ENCODE data around the gene PLEKHA7.

Gene PLEKHA7

DNA sequence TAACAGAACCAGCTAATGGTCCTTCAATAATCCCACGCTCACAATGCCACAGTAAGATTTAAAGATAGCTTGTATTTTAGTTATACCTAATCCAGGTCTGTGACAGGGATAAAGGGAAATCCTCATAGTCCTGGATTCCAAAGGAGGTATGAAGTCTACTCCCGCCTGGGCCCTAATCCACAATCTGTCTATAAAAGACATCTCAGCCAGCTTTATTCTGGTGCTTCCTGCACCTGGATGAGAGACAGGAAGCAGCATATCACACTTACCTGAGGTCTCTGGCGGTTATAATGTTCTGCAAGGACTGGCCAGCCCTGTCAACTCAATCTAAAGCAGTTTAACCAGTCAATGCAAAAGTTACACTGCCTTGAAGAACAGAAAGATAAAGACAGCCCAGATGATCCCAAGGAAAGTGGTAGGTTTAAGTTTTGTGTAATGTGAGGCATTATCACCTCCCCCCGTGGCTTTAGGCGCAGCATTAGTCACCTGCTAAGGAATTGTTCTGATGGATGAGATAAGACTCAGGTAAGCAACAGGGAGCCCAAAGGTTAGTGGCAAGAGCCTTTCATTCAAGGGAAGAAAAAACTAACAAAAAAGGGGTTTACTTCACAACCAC, 57.6 kb downstream of the PLEKHA7 start:
- no peaks in the 10 kb centered on the region for H4K20me1 ChIP-seq (ENCODE audit: control insufficient read depth, insufficient read depth, low read depth, low read length)
- H3F3A ChIP-seq (ENCODE audit: control insufficient read depth, insufficient read depth), result no peaks in the 10 kb centered on the region
- H3K4me1 ChIP-seq (ENCODE audit: control insufficient read depth, low read length), result no peaks in the 10 kb centered on the region
- H3K27ac ChIP-seq (ENCODE audit: low read depth, low read length), result no peak overlapping the region
- no peaks in the 10 kb centered on the region for H3K79me2 ChIP-seq (ENCODE audit: control insufficient read depth, low read length)
- no peak for TF ChIP-seq EZH2phosphoT487 (IDR thresholded peaks at IDR 0.05; ENCODE audit: borderline replicate concordance, low read length)
- TF ChIP-seq, protein P1, sequence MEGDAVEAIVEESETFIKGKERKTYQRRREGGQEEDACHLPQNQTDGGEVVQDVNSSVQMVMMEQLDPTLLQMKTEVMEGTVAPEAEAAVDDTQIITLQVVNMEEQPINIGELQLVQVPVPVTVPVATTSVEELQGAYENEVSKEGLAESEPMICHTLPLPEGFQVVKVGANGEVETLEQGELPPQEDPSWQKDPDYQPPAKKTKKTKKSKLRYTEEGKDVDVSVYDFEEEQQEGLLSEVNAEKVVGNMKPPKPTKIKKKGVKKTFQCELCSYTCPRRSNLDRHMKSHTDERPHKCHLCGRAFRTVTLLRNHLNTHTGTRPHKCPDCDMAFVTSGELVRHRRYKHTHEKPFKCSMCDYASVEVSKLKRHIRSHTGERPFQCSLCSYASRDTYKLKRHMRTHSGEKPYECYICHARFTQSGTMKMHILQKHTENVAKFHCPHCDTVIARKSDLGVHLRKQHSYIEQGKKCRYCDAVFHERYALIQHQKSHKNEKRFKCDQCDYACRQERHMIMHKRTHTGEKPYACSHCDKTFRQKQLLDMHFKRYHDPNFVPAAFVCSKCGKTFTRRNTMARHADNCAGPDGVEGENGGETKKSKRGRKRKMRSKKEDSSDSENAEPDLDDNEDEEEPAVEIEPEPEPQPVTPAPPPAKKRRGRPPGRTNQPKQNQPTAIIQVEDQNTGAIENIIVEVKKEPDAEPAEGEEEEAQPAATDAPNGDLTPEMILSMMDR (IDR thresholded peaks at IDR 0.05; ENCODE audit: low read depth, low read length, poor library complexity, severe bottlenecking), result no peak
- no peaks in the 10 kb centered on the region for H3K36me3 ChIP-seq (ENCODE audit: control insufficient read depth, low read length)
- no peaks in the 10 kb centered on the region for H3K9me3 ChIP-seq (ENCODE audit: control insufficient read depth, insufficient read depth, low read length)
- no peaks in the 10 kb centered on the region for H3K9me2 ChIP-seq (replicated peaks; ENCODE audit: control insufficient read depth, low read length)
- H3K27me3 ChIP-seq (ENCODE audit: control insufficient read depth, low read length), result no peaks in the 10 kb centered on the region
- no peak overlapping the region for H3K4me2 ChIP-seq (ENCODE audit: low read length)
- H3K4me3 ChIP-seq (ENCODE audit: low read length), result no peak overlapping the region

DNA sequence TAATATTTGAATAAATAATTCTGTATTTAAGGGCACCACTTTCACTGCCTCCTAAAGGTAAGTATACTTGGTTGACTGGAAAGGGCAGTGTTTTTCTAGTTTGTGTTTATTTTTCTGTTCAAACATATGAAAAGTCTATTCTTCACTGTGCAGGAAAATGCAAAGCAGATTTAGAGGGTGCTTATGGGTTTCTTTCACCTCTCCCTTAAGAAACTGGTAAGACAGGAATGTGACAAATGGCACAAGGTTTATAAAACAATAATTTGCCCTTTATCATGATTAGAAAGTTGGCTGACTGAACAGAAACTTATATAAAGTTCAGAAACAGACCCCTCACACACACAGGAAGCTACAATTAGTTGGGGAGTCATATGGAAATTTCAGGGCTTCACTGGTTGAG, 60.6 kb downstream of the PLEKHA7 start:
- H3K27ac ChIP-seq (ENCODE audit: low read depth, low read length), result no peak overlapping the region
- H3K79me2 ChIP-seq (ENCODE audit: control insufficient read depth, low read length), result no peaks in the 10 kb centered on the region
- no peaks in the 10 kb centered on the region for H3K27me3 ChIP-seq (ENCODE audit: control insufficient read depth, low read length)
- TF ChIP-seq, protein P1 (IDR thresholded peaks at IDR 0.05; ENCODE audit: low read depth, low read length, poor library complexity, severe bottlenecking), result no peak
- TF ChIP-seq EZH2phosphoT487 (IDR thresholded peaks at IDR 0.05; ENCODE audit: borderline replicate concordance, low read length), result no peak
- no peaks in the 10 kb centered on the region for H3K9me3 ChIP-seq (ENCODE audit: control insufficient read depth, insufficient read depth, low read length)
- no peaks in the 10 kb centered on the region for H4K20me1 ChIP-seq (ENCODE audit: control insufficient read depth, insufficient read depth, low read depth, low read length)
- H3K4me1 ChIP-seq (ENCODE audit: control insufficient read depth, low read length), result no peaks in the 10 kb centered on the region
- no peak overlapping the region for H3K4me2 ChIP-seq (ENCODE audit: low read length)
- no peaks in the 10 kb centered on the region for H3F3A ChIP-seq (ENCODE audit: control insufficient read depth, insufficient read depth)
- no peaks in the 10 kb centered on the region for H3K9me2 ChIP-seq (replicated peaks; ENCODE audit: control insufficient read depth, low read length)
- H3K4me3 ChIP-seq (ENCODE audit: low read length), result no peak overlapping the region
- H3K36me3 ChIP-seq (ENCODE audit: control insufficient read depth, low read length), result no peaks in the 10 kb centered on the region

DNA sequence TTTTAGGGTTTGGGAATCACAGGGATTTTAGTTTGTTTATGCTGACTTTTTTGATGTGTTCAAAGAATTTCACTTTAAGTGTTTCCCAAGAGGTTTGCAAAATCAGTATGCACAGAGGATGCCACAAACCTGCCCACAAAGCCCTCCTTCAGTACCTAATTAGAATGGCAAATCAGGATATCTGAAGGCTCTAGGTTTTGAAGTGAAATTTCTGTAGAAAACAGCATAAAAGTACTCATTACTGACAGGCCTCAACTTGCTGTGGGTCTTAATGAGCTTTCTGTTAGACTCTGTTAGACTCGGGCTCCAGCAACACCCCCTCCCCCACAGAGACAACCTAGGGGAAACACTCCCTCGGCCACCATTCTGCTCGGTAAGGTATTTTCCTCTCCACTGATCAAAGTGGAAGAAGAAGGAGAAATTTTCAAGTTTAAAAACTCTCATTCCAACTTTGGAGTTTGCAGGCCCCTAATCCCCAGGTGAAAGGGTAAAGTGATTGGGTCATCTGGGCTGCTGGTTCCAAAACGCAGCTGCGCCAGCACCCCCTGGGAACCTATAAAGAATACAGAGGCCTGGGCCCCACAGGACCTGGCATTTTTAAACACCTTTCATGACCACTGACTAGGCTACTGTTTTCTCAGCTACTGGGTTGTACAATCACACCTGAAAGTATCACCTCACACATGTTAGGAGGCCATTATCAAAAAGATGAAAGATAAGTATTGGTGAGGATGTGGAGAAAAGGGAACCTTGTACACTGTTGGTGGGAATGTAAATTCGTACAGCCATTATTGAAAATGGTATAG, 67.5 kb downstream of the PLEKHA7 start:
- Histone ChIP-seq H3K36me3 (ENCODE audit: control insufficient read depth, low read length) (no peaks in the 10 kb centered on the region), H3K4me1 (ENCODE audit: control insufficient read depth, low read length) (peaks cover 8% of the 10 kb centered on the region), H3K4me2 (ENCODE audit: low read length) (peak overlapping the region; percentile 39; the same call in 1 of the 2 replicates), H3K9me3 (ENCODE audit: control insufficient read depth, insufficient read depth, low read length) (no peaks in the 10 kb centered on the region), H3K27me3 (ENCODE audit: control insufficient read depth, low read length) (no peaks in the 10 kb centered on the region), H3K79me2 (ENCODE audit: control insufficient read depth, low read length) (no peaks in the 10 kb centered on the region), H3K9me2 (replicated peaks; ENCODE audit: control insufficient read depth, low read length) (no peaks in the 10 kb centered on the region), H4K20me1 (ENCODE audit: control insufficient read depth, insufficient read depth, low read depth, low read length) (no peaks in the 10 kb centered on the region), H3K27ac (ENCODE audit: low read depth, low read length) (no peak overlapping the region), H3F3A (ENCODE audit: control insufficient read depth, insufficient read depth) (no peaks in the 10 kb centered on the region), H3K4me3 (ENCODE audit: low read length) (no peak overlapping the region)
- TF ChIP-seq, protein P1 (IDR thresholded peaks at IDR 0.05; ENCODE audit: low read depth, low read length, poor library complexity, severe bottlenecking), result no peak
- TF ChIP-seq EZH2phosphoT487 (IDR thresholded peaks at IDR 0.05; ENCODE audit: borderline replicate concordance, low read length), result no peak

All from DOHH2 (cell line).